Common myeloid progenitor, CD34-positive (primary cell): ENCODE measurements around the gene PRXL2A.
"Not testable (repeated sequence)": the region's sequence is repeated elsewhere in the genome, so short reads cannot be mapped to it uniquely, and the experiment has no call there.

Experiments
- CTCF ChIA-PET: fragments of 350-600 bp; sonication (Branson Sonifier 250); formaldehyde crosslinking; loops from one replicate; lab custom pipeline; 2021; ENCODE audit warnings: antibody characterized with exemption; lab: Charles Lee
- POLR2A ChIA-PET: fragments of 350-600 bp; sonication (Branson Sonifier 250); formaldehyde crosslinking; loops from one replicate; lab custom pipeline; 2021; ENCODE audit warnings: antibody characterized with exemption; lab: Charles Lee
- DNase-seq, 3 donors: peaks; one replicate each; pipeline versions ENCODE4 v3.0.0 to v3.0.0-alpha.2; 2013
- H3K27ac ChIP-seq, 2 experiments: 1 replicate in 1 of 2; 2 replicates in 1 of 2; pipeline ENCODE4 v1.7.0; 2013; ENCODE audit warnings: inconsistent platforms in 2 of 2, low read length in 2 of 2, mild to moderate bottlenecking in 2 of 2, low read depth in 1 of 2, moderate library complexity in 1 of 2; ENCODE audit not compliant: severe bottlenecking in 2 of 2, insufficient read depth in 1 of 2, poor library complexity in 1 of 2
- H3K27me3 ChIP-seq, 5 experiments: replicated peaks in 2 of 5; 1 replicate in 3 of 5; 2 replicates in 2 of 5; pipeline versions ENCODE4 v1.6.1 to v1.7.0; 2013; ENCODE audit warnings: low read length in 4 of 5, mild to moderate bottlenecking in 2 of 5, moderate library complexity in 2 of 5, inconsistent platforms in 1 of 5; ENCODE audit not compliant: insufficient read depth in 5 of 5, control insufficient read depth in 4 of 5
- H3K36me3 ChIP-seq, 4 experiments: 1 replicate in 2 of 4; 2 replicates in 2 of 4; pipeline versions ENCODE4 v1.6.1 to v1.7.0; 2013; ENCODE audit warnings: low read length in 3 of 4, control low read depth in 1 of 4, mild to moderate bottlenecking in 1 of 4; ENCODE audit not compliant: control insufficient read depth in 4 of 4, insufficient read depth in 4 of 4
- H3K4me1 ChIP-seq, 4 experiments: 1 replicate in 3 of 4; 2 replicates in 1 of 4; pipeline versions ENCODE4 v1.6.1 to v1.7.1; 2013; ENCODE audit warnings: low read length in 3 of 4, mild to moderate bottlenecking in 3 of 4, control low read depth in 1 of 4, inconsistent platforms in 1 of 4, moderate library complexity in 1 of 4; ENCODE audit not compliant: control insufficient read depth in 4 of 4, insufficient read depth in 4 of 4; ENCODE audit errors: control extremely low read depth in 1 of 4
- H3K4me3 ChIP-seq, 7 experiments: 1 replicate in 4 of 7; 2 replicates in 3 of 7; pipeline versions ENCODE4 v1.5.1 to v1.7.0; 2013; ENCODE audit warnings: mild to moderate bottlenecking in 7 of 7, low read length in 6 of 7, moderate library complexity in 6 of 7, inconsistent platforms in 2 of 7, low read depth in 2 of 7, control low read depth in 1 of 7; ENCODE audit not compliant: insufficient read depth in 4 of 7, control insufficient read depth in 1 of 7; ENCODE audit errors: extremely low read depth in 1 of 7
- H3K9me3 ChIP-seq, 5 experiments: 1 replicate in 4 of 5; 2 replicates in 1 of 5; pipeline versions ENCODE4 v1.6.1 to v1.7.1; 2013; ENCODE audit warnings: low read length in 4 of 5, mild to moderate bottlenecking in 2 of 5, inconsistent platforms in 1 of 5, low read depth in 1 of 5, moderate library complexity in 1 of 5; ENCODE audit not compliant: control insufficient read depth in 4 of 5, insufficient read depth in 2 of 5; ENCODE audit errors: control extremely low read depth in 1 of 5
- WGBS: methylation state at CpG from one replicate; pipeline ENCODE4 v1.1.5; 2013; ENCODE audit not compliant: insufficient coverage; 5-methylcytosine and 5-hydroxymethylcytosine counted together

The PRXL2A gene

GRCh38 chr10:80414142-80414895 lies 6.0 kb downstream of the PRXL2A start:
- H3K27me3 ChIP-seq: no peaks in the 10 kb centered on the region
- H3K4me1 ChIP-seq: peaks cover 4 to 62% (median 47%) of the 10 kb centered on the region in 4 experiments
- peak in 2 of 3 donors; percentile 23 to 53 for DNase-seq
- ChIA-PET CTCF (interaction anchor here (0.5 to 2.1 kb wide), 5 partner anchors 20 to 88 kb away, joined by 3 to 9 read pairs (median 3); no protein-coding TSS in a partner anchor), POLR2A (no interaction called here)
- no peak overlapping the region for H3K27ac ChIP-seq
- H3K4me3 ChIP-seq: peak overlapping the region in 1 of 7 experiments; percentile 8
- 69% methylated on average over 6 of the region's 7 CpGs for WGBS
- no peaks in the 10 kb centered on the region for H3K9me3 ChIP-seq
- H3K36me3 ChIP-seq: peaks cover 0 to 9% (median 0%) of the 10 kb centered on the region in 4 experiments

- ChIA-PET POLR2A (no interaction called here), CTCF (interaction anchor here (0.7 to 1.7 kb wide), 2 partner anchors 28 to 45 kb away, joined by 3 to 8 read pairs; no protein-coding TSS in a partner anchor)
- Histone ChIP-seq H3K27me3 (no peaks in the 10 kb centered on the region), H3K27ac (no peak overlapping the region), H3K36me3 (peaks cover 0 to 11% (median under 1%) of the 10 kb centered on the region in 4 experiments), H3K9me3 (no peaks in the 10 kb centered on the region), H3K4me3 (no peak overlapping the region), H3K4me1 (peaks cover 4 to 47% (median 34%) of the 10 kb centered on the region in 4 experiments)
- DNase-seq: no peak
- WGBS: 100% methylated on average over 3 of the region's 3 CpGs
These were observed 7.6 kb downstream of the PRXL2A start for GRCh38 chr10:80415734-80416478.

GRCh38 chr10:80416479-80417098 lies 8.2 kb downstream of the PRXL2A start:
- Histone ChIP-seq H3K27ac (no peak overlapping the region), H3K36me3 (peaks cover 0 to 15% (median 2%) of the 10 kb centered on the region in 4 experiments), H3K4me3 (no peak overlapping the region), H3K4me1 (peaks cover 4 to 41% (median 32%) of the 10 kb centered on the region in 4 experiments), H3K9me3 (no peaks in the 10 kb centered on the region), H3K27me3 (no peaks in the 10 kb centered on the region)
- no peak for DNase-seq
- ChIA-PET POLR2A (no interaction called here), CTCF (interaction anchor here (1.7 kb wide), 1 partner anchor 28 kb away, joined by 8 read pairs; no protein-coding TSS in a partner anchor)
- WGBS: 93% methylated on average over 12 of the region's 15 CpGs

DNA sequence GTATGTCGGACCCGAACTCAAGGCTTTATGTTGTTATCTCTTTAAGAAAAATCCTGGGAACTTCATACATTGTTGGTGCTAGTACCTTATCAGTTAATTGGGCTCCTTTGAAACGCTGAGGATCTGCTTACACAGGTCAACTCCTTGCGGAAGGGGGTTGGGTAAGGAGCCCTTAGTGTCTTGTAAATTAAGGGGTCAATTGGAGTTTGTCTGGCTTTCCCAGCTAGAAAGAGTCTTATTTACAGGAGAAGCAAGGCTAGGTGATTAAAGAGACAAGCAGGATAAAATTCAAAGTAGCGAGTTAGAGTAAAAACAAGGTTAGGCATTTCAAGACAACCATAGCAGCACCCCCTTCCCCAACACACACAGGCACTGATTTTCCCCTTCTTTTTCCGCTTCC lies 8.9 kb downstream of the PRXL2A start:
- H3K4me1 ChIP-seq: peaks cover 8 to 40% (median 31%) of the 10 kb centered on the region in 4 experiments
- H3K4me3 ChIP-seq, H3K27me3 ChIP-seq, H3K27ac ChIP-seq, DNase-seq, H3K9me3 ChIP-seq, POLR2A ChIA-PET: not testable (repeated sequence)
- 83% methylated on average over 2 of the region's 6 CpGs for WGBS
- CTCF ChIA-PET: interaction anchor here (1.3 kb wide), 1 partner anchor 95 kb away, joined by 3 read pairs; no protein-coding TSS in a partner anchor
- peaks cover 0 to 15% (median 4%) of the 10 kb centered on the region in 4 experiments for H3K36me3 ChIP-seq

DNA sequence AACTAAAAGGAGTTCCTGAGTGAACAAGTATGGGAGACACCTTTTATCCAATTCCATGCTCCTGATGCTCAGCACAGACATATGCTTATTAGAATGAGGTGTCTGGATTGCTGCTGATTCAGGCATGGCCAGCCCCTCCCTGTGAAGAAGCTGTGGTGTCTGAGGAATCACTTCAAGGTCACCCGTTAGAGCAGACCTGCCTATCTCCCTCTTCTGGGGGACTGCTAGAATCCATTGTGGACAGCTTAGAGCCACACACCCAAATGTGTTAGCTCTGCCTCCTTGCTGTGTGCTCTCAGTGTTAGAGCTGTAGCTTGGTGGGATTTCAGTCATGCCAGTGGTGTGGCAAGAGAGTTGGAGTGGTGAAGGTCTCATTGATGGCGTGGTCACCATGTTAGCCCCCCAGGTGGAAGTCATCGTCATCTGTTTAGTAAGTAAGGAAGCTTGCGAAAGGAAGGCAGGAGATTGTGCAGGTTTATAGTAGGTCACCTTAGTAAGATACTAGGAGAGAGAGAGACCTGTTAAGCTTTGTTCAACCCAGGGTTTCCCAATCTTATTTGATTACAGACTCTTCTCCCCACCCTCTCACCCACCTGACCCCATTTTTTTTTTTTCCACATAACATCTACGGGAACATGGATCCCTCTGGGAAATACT lies 12.8 kb downstream of the PRXL2A start:
- Histone ChIP-seq H3K27me3 (no peaks in the 10 kb centered on the region), H3K27ac (no peak overlapping the region), H3K4me3 (no peak overlapping the region), H3K4me1 (peaks cover 0 to 12% (median 5%) of the 10 kb centered on the region in 4 experiments), H3K9me3 (no peaks in the 10 kb centered on the region), H3K36me3 (peaks cover 2 to 37% (median 19%) of the 10 kb centered on the region in 4 experiments)
- ChIA-PET CTCF (interaction anchor here (0.6 to 3.1 kb wide), 7 partner anchors 10 to 121 kb away, joined by 3 to 18 read pairs (median 3); partner anchors contain the start of gene PRXL2A), POLR2A (no interaction called here)
- no peak for DNase-seq
- 92% methylated on average over 3 of the region's 5 CpGs for WGBS

- Histone ChIP-seq H3K27me3 (no peaks in the 10 kb centered on the region), H3K9me3 (no peaks in the 10 kb centered on the region), H3K4me1 (peaks cover 0 to 10% (median 4%) of the 10 kb centered on the region in 4 experiments), H3K4me3 (no peak overlapping the region), H3K27ac (no peak overlapping the region), H3K36me3 (peaks cover 8 to 43% (median 23%) of the 10 kb centered on the region in 4 experiments)
- POLR2A ChIA-PET: no interaction called here
- 100% methylated on average over 5 of the region's 8 CpGs for WGBS
- peak in 2 of 3 donors; percentile 40 to 55 for DNase-seq
- CTCF ChIA-PET: interaction anchor here (0.6 to 3.1 kb wide), 8 partner anchors 9 to 120 kb away, joined by 3 to 18 read pairs (median 3); partner anchors contain the start of gene PRXL2A
These were observed 13.6 kb downstream of the PRXL2A start for GRCh38 chr10:80421707-80422536.
